Neural progenitor cell (in vitro differentiated cells): Measurements from ENCODE around the gene MACROD2.

Source experiments
- EZH2 ChIP-seq: fragments of 200-600 bp; sonication (generic); IDR thresholded peaks from 2 replicates; pipeline ENCODE4 v1.6.1; 2017; ENCODE audit warnings: antibody characterized with exemption, mild to moderate bottlenecking, moderate library complexity
- EZH2phosphoT487 ChIP-seq: fragments of 200-600 bp; sonication (generic); IDR thresholded peaks from 2 replicates; pipeline ENCODE4 v1.6.1; 2017; ENCODE audit warnings: antibody characterized with exemption
- TF ChIP-seq, protein P1 (sequence below): fragments of 200-600 bp; sonication (generic); IDR thresholded peaks from 2 replicates; pipeline ENCODE4 v1.5.1; 2017; ENCODE audit warnings: antibody characterized with exemption, mild to moderate bottlenecking

DNA sequence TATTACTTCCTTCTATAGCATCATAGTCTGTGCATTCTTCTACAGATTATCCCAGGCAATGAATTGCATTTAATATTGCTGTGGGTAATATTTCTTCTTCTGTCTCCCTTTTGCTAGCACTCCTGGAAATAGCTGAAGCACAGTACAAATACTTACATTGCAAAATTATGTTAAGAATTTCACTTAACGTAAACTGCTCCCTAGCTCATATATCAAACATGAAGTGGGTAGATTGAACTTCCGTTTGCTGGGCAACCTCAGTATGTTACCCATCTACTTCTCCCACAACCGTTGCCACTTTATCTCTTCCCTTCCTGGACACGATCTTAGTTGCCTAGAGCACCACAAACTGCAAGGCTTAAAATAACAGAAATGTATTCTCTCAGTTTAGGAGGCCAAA is 1614.6 kb downstream of the MACROD2 start:
- TF ChIP-seq, protein P1, sequence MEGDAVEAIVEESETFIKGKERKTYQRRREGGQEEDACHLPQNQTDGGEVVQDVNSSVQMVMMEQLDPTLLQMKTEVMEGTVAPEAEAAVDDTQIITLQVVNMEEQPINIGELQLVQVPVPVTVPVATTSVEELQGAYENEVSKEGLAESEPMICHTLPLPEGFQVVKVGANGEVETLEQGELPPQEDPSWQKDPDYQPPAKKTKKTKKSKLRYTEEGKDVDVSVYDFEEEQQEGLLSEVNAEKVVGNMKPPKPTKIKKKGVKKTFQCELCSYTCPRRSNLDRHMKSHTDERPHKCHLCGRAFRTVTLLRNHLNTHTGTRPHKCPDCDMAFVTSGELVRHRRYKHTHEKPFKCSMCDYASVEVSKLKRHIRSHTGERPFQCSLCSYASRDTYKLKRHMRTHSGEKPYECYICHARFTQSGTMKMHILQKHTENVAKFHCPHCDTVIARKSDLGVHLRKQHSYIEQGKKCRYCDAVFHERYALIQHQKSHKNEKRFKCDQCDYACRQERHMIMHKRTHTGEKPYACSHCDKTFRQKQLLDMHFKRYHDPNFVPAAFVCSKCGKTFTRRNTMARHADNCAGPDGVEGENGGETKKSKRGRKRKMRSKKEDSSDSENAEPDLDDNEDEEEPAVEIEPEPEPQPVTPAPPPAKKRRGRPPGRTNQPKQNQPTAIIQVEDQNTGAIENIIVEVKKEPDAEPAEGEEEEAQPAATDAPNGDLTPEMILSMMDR = no peak
- TF ChIP-seq EZH2phosphoT487 = no peak
- no peak for TF ChIP-seq EZH2
